GM19328 (cell line): Measurements from ENCODE around the gene ANKRD30A.
"Not testable (repeated sequence)": the region's sequence is repeated elsewhere in the genome, so short reads cannot be mapped to it uniquely, and the experiment has no call there.

ENCODE experiments used
- ATAC-seq: cut with Tn5 transposase; IDR thresholded peaks from one replicate; pipeline ENCODE4 v1.9.1; 2021; ENCODE audit warnings: mild to moderate bottlenecking, moderate library complexity; ENCODE audit not compliant: unreplicated experiment

ANKRD30A gene, protein sequence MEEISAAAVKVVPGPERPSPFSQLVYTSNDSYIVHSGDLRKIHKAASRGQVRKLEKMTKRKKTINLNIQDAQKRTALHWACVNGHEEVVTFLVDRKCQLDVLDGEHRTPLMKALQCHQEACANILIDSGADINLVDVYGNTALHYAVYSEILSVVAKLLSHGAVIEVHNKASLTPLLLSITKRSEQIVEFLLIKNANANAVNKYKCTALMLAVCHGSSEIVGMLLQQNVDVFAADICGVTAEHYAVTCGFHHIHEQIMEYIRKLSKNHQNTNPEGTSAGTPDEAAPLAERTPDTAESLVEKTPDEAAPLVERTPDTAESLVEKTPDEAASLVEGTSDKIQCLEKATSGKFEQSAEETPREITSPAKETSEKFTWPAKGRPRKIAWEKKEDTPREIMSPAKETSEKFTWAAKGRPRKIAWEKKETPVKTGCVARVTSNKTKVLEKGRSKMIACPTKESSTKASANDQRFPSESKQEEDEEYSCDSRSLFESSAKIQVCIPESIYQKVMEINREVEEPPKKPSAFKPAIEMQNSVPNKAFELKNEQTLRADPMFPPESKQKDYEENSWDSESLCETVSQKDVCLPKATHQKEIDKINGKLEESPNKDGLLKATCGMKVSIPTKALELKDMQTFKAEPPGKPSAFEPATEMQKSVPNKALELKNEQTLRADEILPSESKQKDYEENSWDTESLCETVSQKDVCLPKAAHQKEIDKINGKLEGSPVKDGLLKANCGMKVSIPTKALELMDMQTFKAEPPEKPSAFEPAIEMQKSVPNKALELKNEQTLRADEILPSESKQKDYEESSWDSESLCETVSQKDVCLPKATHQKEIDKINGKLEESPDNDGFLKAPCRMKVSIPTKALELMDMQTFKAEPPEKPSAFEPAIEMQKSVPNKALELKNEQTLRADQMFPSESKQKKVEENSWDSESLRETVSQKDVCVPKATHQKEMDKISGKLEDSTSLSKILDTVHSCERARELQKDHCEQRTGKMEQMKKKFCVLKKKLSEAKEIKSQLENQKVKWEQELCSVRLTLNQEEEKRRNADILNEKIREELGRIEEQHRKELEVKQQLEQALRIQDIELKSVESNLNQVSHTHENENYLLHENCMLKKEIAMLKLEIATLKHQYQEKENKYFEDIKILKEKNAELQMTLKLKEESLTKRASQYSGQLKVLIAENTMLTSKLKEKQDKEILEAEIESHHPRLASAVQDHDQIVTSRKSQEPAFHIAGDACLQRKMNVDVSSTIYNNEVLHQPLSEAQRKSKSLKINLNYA (N-terminal part only)

GRCh38 chr10:37125191-37125732 lies at the start of gene ANKRD30A:
TSS of gene ANKRD30A (plus strand) at chr10:37125598. CDS start at chr10:37125788, 190 bp downstream.
- no peak for ATAC-seq

GRCh38 chr10:37076083-37076482 lies 49.3 kb upstream of the ANKRD30A start:
- not testable (repeated sequence) for ATAC-seq

DNA sequence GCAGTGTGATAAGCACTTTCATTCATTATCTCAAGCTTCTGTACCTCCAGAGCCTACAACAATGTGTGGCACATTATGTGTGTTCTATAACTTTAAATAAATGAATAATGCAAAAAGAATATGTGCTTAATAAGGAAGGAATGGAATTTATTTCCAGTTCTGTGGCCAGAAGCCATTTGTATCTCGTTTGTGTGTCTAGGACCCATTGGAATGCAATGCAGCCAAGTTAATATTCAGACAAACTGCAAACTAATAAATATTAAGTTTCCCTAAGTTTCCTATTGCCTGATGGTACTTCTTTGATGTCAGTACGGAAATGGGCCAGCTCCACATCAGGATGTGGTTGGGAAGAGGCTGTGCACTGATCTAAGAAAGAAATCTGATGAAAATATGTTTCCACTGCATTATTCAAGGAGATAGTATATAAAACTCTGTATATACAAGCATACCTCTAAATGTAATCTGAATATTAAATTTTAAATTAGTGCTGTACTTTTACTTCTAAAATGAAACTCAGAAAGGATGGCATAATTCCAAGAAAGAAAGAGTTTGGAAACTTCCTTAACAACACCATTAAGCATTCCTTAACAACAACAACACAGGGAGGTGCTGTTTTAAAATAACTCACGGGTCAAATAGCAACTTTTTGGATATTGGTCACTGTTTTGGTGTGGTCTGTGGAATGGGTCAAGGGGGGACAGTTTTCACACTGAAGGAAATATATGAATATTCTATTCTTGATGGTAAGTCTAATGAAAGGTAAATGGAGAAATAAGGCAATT lies 29.4 kb upstream of the ANKRD30A start:
- no peak for ATAC-seq

- no peak for ATAC-seq
Observed at GRCh38 chr10:37101261-37101660, 24.1 kb upstream of the ANKRD30A start.

DNA sequence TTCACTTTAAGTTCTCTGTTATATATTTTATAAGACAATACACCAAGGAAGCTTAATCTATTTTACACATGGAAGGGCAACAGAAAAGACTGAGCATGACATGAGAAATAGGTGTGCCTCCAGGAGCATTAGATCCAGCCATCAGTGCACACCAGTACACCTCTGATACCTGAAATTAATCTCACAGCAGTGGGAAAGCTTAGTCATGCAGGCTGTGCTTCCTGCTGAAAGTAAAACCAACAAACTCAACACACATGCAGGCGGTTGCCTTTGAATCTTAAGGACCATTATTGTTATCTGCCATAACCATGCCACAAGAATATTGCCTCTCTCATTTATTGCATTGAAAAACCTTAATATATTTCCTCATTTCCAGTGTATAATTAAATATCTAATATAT lies 16.4 kb upstream of the ANKRD30A start:
- no peak for ATAC-seq

GRCh38 chr10:37124532-37124931 lies 866 bp upstream of the ANKRD30A start:
- ATAC-seq = no peak

DNA sequence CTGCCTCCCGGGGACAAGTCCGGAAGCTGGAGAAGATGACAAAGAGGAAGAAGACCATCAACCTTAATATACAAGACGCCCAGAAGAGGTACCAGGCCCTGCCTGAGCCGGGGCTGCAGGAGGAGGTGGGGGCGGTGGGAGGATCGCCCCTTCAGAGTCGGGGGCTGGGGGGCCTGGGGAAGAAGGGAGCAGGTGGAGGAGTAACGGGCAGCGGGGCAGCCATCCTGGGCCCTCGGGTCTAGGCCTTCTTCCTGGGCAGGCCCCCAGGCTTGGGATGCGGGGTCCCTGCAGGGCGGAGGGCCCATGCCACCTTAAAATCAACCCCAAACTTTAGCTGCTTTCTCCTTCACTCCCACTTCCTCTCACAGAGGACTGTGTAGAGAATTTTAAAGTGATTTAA lies 523 bp downstream of the ANKRD30A start:
- no peak for ATAC-seq

DNA sequence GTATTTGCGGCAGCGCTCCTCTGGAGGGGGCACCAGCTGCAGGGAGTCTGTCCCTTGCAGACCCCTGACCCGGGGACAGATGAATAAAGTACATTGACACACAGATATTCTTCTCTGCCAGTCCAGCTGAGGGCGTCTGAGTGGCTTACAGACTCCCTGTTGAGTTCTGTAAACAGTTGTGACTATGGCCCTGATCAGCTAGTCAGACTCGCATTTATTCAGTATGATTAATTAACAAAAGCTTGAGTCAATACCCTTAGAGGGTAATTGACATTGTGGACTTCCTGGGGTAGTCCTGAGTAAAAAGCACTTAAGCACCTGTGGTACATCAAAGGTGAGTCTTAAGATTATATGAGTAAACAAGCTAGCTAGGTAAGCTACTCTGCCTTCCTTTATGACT lies 21.0 kb downstream of the ANKRD30A start:
- ATAC-seq = no peak

- not testable (repeated sequence) for ATAC-seq
Observed at GRCh38 chr10:37162430-37162829, 37.0 kb downstream of the ANKRD30A start.

DNA sequence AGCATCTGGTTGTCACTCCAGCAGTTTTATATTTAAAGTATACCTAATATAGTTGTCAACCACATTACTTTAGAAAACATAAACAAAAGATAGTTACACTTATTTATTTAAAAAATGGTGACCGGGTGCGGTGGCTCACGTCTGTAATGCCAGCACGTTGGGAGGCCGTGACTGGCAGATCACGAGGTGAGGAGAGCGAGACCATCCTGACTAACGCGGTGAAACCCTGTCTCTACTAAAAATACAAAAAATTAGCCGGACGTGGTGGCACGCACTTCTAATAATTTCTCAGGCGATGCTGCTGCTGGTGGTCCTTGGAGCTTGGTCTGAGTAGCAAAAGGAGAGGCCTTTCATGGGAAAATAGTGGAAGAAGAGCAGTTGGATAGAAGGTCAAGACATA lies 46.5 kb downstream of the ANKRD30A start:
- not testable (repeated sequence) for ATAC-seq

DNA sequence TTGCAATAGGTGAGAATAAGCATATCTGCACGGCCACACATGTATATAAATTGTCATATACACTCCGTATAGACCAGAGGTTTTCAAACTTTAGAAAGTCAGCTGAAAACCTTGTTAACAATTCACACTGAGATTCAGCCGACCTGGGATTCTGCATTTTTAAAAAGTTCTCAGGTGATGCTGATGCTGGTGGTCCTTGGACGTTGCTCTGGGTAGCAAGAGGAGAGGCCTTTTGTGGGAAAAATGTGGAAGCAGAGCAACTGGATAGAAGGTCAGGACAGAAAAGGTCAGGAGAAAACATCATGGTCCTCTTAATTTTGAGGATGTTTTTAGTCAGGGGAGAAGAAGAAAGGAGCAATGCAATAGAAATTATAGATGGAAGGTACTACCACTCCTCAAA lies 52.9 kb downstream of the ANKRD30A start:
- ATAC-seq = not testable (repeated sequence)

GRCh38 chr10:37182719-37183118 lies 57.3 kb downstream of the ANKRD30A start:
- not testable (repeated sequence) for ATAC-seq

- no peak for ATAC-seq
Observed at GRCh38 chr10:37206132-37206531, 80.7 kb downstream of the ANKRD30A start.

DNA sequence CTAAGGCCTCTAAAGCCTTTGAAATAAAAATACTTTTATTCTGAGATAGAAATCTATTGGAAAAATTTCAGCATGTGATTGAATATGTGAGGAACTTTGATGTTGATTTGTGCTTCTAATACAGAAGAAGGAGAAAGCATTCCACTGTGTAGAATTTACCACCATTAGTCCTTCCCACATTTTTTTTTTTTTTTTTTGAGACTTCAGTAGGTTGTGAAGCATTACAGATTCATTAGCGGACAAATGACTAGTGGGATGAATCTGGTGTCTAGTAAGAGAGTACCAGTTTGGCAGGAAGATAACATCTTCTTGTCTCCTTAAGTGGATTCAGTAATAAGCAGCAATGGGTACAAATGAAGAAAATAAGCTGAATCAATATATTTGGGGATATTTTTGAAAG lies 95.5 kb downstream of the ANKRD30A start:
- no peak for ATAC-seq

DNA sequence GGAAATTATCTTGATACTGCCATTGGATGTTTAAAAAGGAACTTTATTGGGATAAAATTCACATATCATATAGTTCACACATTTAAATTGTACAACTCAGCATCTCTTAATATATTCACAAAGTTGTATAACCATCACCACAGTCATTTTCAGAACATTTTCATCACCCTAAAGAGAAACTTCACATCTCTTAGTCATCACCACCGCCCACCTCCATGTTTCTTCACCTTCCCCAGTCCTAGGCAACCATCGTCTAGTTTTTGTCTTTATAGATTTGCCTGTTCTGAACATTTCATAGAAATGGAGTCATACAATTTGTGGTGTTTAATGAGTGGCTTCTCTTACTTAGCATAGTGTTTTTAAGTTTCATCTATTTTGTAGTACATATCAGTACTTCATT lies 96.6 kb downstream of the ANKRD30A start:
- no peak for ATAC-seq

DNA sequence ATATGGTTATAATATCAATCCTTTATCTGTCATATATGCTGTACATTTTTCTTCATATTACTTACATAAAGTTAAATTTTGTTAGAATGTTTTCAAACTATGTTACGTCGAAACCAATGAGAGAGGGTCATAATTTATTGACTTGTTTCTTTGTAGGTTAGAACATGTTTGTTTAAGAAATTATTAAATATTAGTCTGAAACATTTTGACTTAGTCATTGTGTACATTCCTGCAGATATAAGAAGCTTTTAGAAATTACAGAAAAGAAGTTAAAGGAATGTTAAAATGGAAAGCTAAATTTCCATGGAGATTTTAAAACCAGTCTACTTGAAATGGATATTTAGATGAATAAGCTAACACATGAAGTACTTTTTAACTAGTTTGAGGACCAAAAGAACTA lies 99.8 kb downstream of the ANKRD30A start:
- ATAC-seq = no peak

DNA sequence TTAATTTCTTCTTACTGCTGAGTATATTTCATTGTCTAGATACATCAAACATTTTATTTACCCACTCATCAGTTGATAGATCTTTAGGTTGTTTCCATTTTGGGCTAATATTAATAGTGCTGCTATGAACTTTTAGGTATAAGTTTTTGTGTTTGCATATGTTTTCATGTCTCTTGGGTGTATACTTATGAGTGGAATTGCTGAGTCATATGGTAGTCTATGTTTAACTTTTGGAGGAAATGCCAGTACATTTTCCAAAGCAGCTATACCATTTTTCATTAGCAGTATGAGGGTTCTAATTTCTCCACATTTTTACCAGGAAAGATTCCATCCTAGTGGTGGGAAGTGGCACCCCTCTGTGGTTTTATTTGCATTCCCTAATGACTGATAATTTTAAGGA lies 101.1 kb downstream of the ANKRD30A start:
- ATAC-seq = no peak

- ATAC-seq = no peak
Observed at GRCh38 chr10:37234692-37235091, 109.3 kb downstream of the ANKRD30A start.

- no peak for ATAC-seq
Observed at GRCh38 chr10:37236093-37236492, 110.7 kb downstream of the ANKRD30A start.

GRCh38 chr10:37240223-37240622 lies 114.8 kb downstream of the ANKRD30A start:
- ATAC-seq = no peak
